Type B pancreatic cell (in vitro differentiated cells): ENCODE measurements around the gene LRBA. TPM values are rescaled to one million over a fixed set of nuclear protein-coding genes. Genes with fewer than 3 reads are reported as not detected.

Experiments used
- DNase-seq: peaks from one replicate; pipeline ENCODE4 v3.0.0; 2021; ENCODE audit warnings: mixed read lengths; ENCODE audit not compliant: unreplicated experiment; ENCODE audit errors: extremely low spot score
- H3K27ac Mint-ChIP-seq: 2 replicates; pipeline ENCODE4 v1.8.0; 2021; ENCODE audit warnings: mild to moderate bottlenecking, mixed read lengths
- H3K27me3 Mint-ChIP-seq: 2 replicates; pipeline ENCODE4 v1.8.0; 2021; ENCODE audit warnings: mixed read lengths
- H3K36me3 Mint-ChIP-seq: 2 replicates; pipeline ENCODE4 v1.8.0; 2021; ENCODE audit warnings: mixed read lengths
- H3K4me1 Mint-ChIP-seq: one replicate; pipeline ENCODE4 v1.8.0; 2021; ENCODE audit warnings: mixed read lengths; ENCODE audit not compliant: unreplicated experiment
- H3K4me3 Mint-ChIP-seq: 2 replicates; pipeline ENCODE4 v1.8.0; 2021; ENCODE audit warnings: mild to moderate bottlenecking, mixed read lengths
- H3K9me3 Mint-ChIP-seq: 2 replicates; pipeline ENCODE4 v1.8.0; 2021; ENCODE audit warnings: mixed read lengths
- CTCF ChIP-seq: fragments of 200-600 bp; sonication (generic); conservative IDR thresholded peaks from 2 replicates; pipeline ENCODE4 v1.5.0; 2021; ENCODE audit warnings: antibody characterized with exemption, mild to moderate bottlenecking
- total RNA-seq: library from RNA; stranded (reverse); gene quantifications from 2 replicates; pipeline ENCODE4 v1.2.1, GENCODE V29; 2021; ENCODE audit warnings: low replicate concordance

Gene LRBA
- total RNA-seq, 1 donor from 2014 or later: 64.5 TPM

DNA sequence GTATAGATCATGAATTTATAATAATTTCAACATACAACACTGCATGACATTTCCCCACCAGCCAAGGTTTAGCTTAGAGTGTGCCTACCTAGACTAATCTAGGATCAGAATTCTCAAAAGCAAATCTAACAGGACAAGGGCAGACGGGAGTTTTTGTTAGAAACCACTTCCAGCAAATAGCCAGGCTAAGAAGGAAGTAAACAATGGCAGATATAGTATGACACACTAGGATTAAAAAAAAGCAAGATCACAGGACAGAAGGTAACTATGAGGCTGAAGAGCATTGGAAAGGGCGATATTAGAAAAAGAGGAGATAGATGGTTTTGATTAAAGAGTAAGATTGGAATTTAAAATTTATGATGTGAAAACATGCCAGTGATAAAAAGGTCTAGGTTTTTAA, 124.8 kb downstream of the LRBA start:
- no peak for DNase-seq
- Mint-ChIP-seq H3K36me3 (peaks cover 16% of the 10 kb centered on the region), H3K27me3 (no peaks in the 10 kb centered on the region), H3K9me3 (no peaks in the 10 kb centered on the region), H3K4me1 (peaks cover 5% of the 10 kb centered on the region), H3K27ac (no peak overlapping the region), H3K4me3 (no peak overlapping the region)
- no peak for TF ChIP-seq CTCF

DNA sequence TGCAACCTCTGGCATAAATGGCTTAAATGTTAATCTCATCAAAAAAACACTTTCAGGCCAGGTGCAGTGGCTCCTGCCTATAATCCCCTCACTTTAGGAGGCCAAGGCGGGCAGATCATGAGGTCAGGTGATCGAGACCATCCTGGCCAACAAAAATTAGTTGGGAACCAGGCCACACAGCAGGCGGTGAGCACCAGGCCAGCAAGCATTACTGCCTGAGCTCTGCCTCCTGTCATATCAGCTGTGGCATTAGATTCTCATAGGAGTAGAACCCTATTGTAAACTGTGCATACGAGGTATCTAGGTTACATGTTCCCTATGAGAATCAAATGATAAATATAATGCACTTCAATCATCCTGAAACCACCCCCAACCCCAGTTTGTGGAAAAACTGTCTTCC, 125.8 kb downstream of the LRBA start:
- no peaks in the 10 kb centered on the region for H3K27me3 Mint-ChIP-seq
- H3K4me3 Mint-ChIP-seq: no peak overlapping the region
- TF ChIP-seq CTCF: no peak
- peaks cover 13% of the 10 kb centered on the region for H3K36me3 Mint-ChIP-seq
- no peak overlapping the region for H3K27ac Mint-ChIP-seq
- H3K9me3 Mint-ChIP-seq: no peaks in the 10 kb centered on the region
- no peak for DNase-seq
- peaks cover 5% of the 10 kb centered on the region for H3K4me1 Mint-ChIP-seq

- TF ChIP-seq CTCF: no peak
- H3K4me1 Mint-ChIP-seq: peaks cover 5% of the 10 kb centered on the region
- H3K36me3 Mint-ChIP-seq: peaks cover 9% of the 10 kb centered on the region
- H3K27me3 Mint-ChIP-seq: no peaks in the 10 kb centered on the region
- no peak for DNase-seq
- no peaks in the 10 kb centered on the region for H3K9me3 Mint-ChIP-seq
- no peak overlapping the region for H3K4me3 Mint-ChIP-seq
- H3K27ac Mint-ChIP-seq: no peak overlapping the region
Measured at GRCh38 chr4:150888625-150889024, 126.5 kb downstream of the LRBA start.

DNA sequence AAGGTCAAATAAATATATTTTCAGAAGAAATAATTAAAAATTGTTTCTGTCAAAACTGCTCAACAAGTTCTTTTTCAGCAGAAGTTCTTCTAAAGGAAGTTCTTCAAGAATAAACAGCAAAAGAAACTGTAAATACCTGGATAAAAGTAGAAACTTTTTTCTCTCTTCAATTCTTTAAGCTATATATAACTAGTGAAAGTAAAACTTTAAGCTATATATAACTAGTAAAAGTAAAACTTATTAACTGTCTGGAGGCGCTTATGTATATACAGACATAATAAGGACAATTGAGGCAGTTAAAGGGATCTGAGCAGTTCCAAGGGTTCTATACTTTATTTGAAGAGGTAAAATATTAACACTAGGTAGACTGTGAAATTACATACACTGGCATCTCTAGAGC, 126.9 kb downstream of the LRBA start:
- Mint-ChIP-seq H3K36me3 (peaks cover 9% of the 10 kb centered on the region), H3K4me3 (no peak overlapping the region), H3K27me3 (no peaks in the 10 kb centered on the region), H3K27ac (no peak overlapping the region), H3K9me3 (no peaks in the 10 kb centered on the region), H3K4me1 (peaks cover 5% of the 10 kb centered on the region)
- DNase-seq: no peak
- no peak for TF ChIP-seq CTCF

- no peak overlapping the region for H3K27ac Mint-ChIP-seq
- peaks cover 5% of the 10 kb centered on the region for H3K4me1 Mint-ChIP-seq
- H3K27me3 Mint-ChIP-seq: no peaks in the 10 kb centered on the region
- DNase-seq: no peak
- peaks cover 3% of the 10 kb centered on the region for H3K36me3 Mint-ChIP-seq
- H3K4me3 Mint-ChIP-seq: no peak overlapping the region
- TF ChIP-seq CTCF: no peak
- H3K9me3 Mint-ChIP-seq: no peaks in the 10 kb centered on the region
Measured at GRCh38 chr4:150886597-150886996, 128.5 kb downstream of the LRBA start.

- no peaks in the 10 kb centered on the region for H3K9me3 Mint-ChIP-seq
- no peaks in the 10 kb centered on the region for H3K27me3 Mint-ChIP-seq
- H3K27ac Mint-ChIP-seq: no peak overlapping the region
- no peak for TF ChIP-seq CTCF
- no peak overlapping the region for H3K4me3 Mint-ChIP-seq
- no peaks in the 10 kb centered on the region for H3K4me1 Mint-ChIP-seq
- DNase-seq: no peak
- peaks cover 16% of the 10 kb centered on the region for H3K36me3 Mint-ChIP-seq
Measured at GRCh38 chr4:150884625-150885024, 130.5 kb downstream of the LRBA start.
